Suppressor macrophage treated with lipopolysaccharide for 4 hours (primary cell): ENCODE measurements around the gene GPC5.
"Not testable (repeated sequence)": the region's sequence is repeated elsewhere in the genome, so short reads cannot be mapped to it uniquely, and the experiment has no call there.

Experiments used
- DNase-seq: peaks from one replicate; pipeline ENCODE4 v3.0.0-alpha.2; 2020

The GPC5 gene

DNA sequence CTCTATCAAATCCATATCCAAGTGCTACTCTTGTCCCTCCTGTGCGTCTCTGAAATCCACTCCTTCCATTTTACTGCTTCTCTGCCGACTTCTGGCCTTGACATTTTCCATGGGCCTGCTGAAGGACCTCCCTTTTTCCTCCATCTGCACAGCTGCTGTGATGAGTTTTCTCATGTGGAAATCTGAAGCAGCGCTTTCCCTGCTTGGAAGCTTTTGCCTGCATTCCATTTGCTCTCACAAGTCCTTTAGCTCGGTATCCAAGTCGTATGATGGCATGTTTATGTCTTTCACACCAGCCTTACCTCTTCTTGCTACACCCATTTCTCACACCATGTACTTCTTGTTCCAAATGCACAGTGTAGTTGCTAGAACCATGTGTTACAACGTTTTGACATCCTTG is 328.2 kb downstream of the GPC5 start:
- DNase-seq = no peak

GRCh38 chr13:91729859-91730258 is 331.4 kb downstream of the GPC5 start:
- DNase-seq = no peak

DNA sequence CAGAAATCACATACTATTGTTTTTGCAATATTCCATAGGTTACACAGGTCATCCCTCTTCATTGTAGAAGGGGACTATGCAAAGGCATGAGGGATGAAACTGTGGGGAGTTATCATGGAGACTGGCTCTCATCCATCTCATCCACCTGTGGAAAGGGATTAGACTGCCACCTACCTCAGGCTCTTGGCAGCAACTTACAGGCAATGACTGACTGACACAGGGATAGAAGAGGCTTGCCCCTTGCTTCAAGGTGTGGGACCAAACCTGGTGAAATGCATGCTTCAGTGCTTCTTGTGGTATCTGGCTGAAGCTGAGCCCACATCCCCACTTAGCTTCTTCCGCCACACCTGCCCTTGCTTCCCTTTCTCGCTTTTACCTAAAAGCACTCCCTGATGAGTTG is 341.3 kb downstream of the GPC5 start:
- DNase-seq = no peak

DNA sequence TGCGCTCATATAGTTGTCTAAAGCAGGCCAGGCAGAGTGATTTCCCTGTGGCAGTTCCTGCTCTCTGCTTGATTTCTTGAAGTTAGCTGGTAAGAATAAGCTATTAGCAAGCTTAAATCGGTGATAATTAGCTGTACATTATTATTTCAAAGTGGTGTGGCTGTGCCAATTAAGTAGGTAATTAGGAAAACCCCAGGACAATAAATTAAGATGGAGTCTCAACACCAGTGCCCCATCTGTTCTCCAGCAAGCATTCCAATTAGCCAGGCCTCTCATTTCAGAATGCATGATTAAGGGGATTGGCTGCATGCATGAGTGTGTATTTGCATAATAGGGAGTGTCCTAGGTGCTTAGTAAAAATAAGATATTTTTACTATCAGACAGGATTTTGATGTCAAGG is 342.3 kb downstream of the GPC5 start:
- no peak for DNase-seq

- no peak for DNase-seq
These were observed 343.5 kb downstream of the GPC5 start for GRCh38 chr13:91741925-91742324.

GRCh38 chr13:91744284-91744683 is 345.9 kb downstream of the GPC5 start:
- DNase-seq = no peak

DNA sequence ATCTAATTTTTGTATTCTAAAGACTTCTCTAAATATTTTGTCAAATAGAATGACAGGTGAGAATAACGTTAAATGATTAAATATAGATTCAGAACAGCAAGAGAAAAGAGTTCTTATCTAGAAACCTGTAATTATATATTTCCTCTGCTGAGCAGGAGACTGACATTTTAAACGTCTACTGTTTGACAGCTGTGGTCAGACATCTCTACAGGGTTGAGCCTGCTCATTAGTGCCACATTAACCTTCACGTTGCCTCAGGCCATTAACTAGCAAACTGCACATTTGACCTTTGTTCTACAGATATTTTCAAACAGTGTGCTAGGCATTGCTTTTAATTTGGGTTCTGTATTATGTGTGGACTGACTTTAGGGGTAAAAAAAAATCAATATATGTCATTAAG is 347.5 kb downstream of the GPC5 start:
- DNase-seq = no peak

GRCh38 chr13:91747186-91747585 is 348.8 kb downstream of the GPC5 start:
- no peak for DNase-seq

GRCh38 chr13:91748416-91749089 is 350.1 kb downstream of the GPC5 start:
- DNase-seq = no peak

DNA sequence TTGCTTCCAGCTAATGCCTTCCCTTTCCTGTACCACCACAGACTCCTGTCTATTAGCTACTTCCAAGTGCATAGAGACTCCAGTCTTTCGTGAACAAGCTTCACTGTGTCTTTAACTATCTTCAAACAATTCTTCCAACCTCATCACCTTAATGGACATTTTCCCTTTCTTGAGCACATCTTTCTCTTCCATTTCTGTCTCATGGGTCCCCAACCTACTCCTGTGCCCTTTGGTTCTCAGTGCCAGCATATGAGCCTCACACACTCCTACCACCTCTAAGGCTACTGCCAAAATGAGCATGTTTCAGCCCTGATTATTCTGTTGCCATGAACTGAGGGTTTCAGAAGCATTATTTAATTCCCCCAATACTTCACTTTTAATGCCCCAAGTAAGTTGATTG is 360.3 kb downstream of the GPC5 start:
- no peak for DNase-seq

DNA sequence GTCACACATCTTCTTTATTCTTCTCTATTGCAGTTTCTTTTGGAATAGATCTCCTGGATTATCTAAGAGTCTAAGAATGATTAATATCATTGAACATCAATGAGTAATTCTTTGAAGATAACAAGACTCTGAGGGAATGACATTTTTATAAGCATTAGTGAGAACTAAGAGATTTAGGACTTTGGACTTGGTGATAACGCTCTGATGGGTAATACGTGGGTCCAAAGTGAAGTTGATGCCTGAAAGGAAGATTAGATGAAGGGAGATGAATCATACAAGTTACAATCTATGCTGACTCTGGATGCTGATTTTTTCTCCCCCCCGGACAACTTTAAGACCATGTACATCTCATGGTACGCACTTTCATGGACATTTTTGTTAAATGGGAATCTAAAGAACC is 364.5 kb downstream of the GPC5 start:
- DNase-seq = no peak

GRCh38 chr13:91764527-91764926 is 366.1 kb downstream of the GPC5 start:
- DNase-seq = no peak

- DNase-seq = no peak
These were observed 369.2 kb downstream of the GPC5 start for GRCh38 chr13:91767651-91768050.

- no peak for DNase-seq
These were observed 370.3 kb downstream of the GPC5 start for GRCh38 chr13:91768746-91769145.

- DNase-seq = no peak
These were observed 372.8 kb downstream of the GPC5 start for GRCh38 chr13:91771229-91771628.

- DNase-seq = no peak
These were observed 375.3 kb downstream of the GPC5 start for GRCh38 chr13:91773591-91774227.

DNA sequence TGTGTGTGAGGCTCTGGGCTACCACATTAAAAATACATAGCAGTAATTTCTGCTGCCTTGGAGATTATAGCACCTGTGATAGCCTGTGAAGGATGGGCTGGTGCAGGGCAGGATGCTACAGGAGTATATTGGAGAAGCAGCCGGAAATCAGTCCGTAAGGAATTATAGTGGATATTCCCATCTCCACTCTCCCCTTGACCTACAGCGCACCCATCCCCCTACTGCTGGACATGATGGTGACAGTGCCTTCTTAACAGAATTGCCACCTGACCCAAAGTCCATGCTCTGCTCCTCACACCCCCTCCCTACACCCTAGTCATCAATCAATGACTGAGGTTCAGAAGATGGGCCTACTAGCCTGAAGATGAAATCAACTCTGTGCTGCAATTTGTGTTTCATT is 376.0 kb downstream of the GPC5 start:
- DNase-seq = no peak

DNA sequence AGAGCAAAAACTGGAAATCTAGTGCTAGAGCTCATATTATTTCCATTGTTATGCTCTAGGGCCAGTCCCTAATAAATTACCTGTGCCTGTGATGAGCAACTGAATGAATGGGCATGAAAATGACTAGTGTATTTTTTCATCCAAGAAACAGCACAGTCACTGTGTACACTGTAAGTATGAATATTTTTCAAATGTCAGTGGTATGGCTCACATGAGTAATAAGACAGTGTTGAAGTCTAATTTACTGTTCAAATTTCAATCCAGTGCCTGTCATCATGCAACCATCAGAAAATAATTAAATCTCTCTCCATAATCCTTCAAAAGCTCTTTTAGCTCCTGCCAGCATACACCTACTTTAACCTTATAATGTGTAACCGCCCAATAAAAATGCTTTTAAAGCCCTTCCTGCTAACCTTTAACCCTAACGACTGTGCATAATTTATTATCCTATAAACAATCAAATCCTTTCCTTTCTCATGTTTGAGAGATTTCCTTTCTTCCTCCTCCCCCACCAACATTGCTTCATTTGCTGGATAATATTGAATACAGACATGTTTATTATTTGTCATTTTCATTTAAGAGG is 378.3 kb downstream of the GPC5 start:
- no peak for DNase-seq

- DNase-seq = no peak
These were observed 379.7 kb downstream of the GPC5 start for GRCh38 chr13:91778123-91778522.

DNA sequence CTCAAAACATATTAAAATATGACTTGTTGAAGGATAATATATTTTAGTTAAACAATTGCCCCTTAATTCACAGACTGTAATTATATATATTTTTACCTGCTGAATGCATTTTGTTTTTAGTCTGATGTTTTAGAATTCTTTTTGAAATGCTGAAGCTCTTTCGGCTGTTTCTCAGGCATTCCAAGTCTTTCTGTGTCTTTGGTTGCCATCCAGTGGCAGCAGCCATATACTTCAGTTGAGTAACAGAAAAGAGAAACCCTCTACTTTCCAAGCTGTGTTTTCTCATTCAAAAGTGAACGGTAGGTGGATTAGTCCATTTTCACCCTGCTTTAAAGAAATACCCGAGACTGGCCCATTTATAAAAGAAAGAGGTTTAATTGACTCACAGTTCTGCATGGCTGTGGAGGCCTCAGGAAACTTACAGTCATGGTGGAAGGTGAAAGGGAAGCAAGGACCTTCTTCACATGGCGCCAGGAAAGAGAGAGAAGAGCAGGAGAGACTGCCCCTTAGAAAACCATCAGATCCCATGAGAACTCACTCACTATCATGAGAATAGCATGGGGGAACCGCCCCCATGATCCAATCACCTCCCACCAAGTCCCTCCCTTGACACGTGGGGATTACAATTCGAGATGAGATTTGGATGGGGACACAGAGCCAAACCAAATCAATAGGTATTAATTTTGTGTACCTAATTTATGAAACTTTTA is 383.7 kb downstream of the GPC5 start:
- not testable (repeated sequence) for DNase-seq

- DNase-seq = no peak
These were observed 387.2 kb downstream of the GPC5 start for GRCh38 chr13:91785431-91786119.

DNA sequence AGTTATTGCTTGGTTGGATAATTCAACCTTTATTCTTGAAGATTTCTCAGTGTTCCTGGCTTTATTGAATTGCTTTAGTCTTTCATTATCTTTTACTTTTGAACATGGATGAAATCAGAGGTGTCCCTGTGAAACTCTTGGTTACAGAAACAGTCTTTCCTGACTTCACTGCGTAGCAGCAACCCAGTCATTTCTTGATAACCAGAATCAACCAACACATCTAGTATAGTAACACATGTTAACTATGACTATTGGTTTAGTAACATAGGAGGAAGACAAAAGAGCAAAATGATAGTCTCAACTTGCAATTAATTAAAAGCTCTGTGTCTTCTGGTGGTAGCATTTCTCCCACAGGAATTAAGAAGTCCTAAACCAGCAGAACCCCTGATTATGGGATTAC is 393.6 kb downstream of the GPC5 start:
- DNase-seq = no peak

DNA sequence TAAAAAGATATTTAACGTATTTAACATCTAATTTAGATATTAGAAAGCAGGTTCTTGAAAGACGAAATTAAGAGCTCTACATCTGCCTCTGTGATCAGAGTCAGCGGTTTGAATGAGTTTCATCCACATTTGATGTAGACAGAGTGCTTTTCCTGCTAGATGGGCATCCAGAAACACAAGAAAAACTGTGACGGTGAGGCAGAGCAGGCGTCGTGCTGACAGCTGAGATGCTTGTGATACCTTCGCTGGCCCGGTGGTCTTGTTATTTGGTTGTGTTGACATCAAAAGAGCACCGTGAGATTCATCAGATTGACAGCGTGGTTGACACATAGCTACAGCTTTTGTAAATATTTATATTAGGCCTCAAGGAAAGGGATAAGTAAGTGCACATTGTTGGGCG is 399.1 kb downstream of the GPC5 start:
- no peak for DNase-seq
